Pancreas (tissue), 10 donors: ENCODE results near the gene DNAJB6. TPM values are rescaled to one million over a fixed set of nuclear protein-coding genes. Genes with fewer than 3 reads are reported as not detected.

Experiments used
- ATAC-seq, 4 donors: fragments of 200-7000 bp; cut with Tn5 transposase; one replicate each; pipeline versions ENCODE4 v1.8.0 to v1.9.1; 2020; ENCODE audit warnings: mild to moderate bottlenecking in 4 of 4, moderate library complexity in 4 of 4
- DNase-seq, 6 donors: peaks; one replicate each; pipeline ENCODE4 v3.0.0-alpha.2; 2020
- FAIRE-seq: peaks from 2 replicates; lab custom pipeline; 2012; peaks lifted over from hg19 to GRCh38; lab: Jason Lieb, UNC
- H3K27ac ChIP-seq, 4 donors: fragments of 200-600 bp; sonication (generic); 1 replicate in 3 of 4; 2 replicates in 1 of 4; pipeline versions ENCODE4 v1.5.0 to v1.8.0; 2020
- H3K27me3 ChIP-seq, 4 donors: fragments of 200-600 bp; one replicate each; pipeline ENCODE4 v1.8.0; 2021
- H3K36me3 ChIP-seq, 3 donors: fragments of 200-600 bp; sonication (generic) in 1 of 3; one replicate each; pipeline versions ENCODE4 v1.5.0 to v1.8.0; 2020 to 2021
- H3K4me1 ChIP-seq, 3 donors: fragments of 200-600 bp; one replicate each; pipeline ENCODE4 v1.8.0; 2021
- H3K4me3 ChIP-seq, 4 donors: fragments of 200-600 bp; sonication (generic) in 2 of 4; one replicate each; pipeline versions ENCODE4 v1.5.0 to v1.8.0; 2020 to 2021
- H3K9me3 ChIP-seq, 4 donors: fragments of 200-600 bp; one replicate each; pipeline ENCODE4 v1.8.0; 2021
- WGBS, 2 donors: extraction: QIAGEN DNeasy Blood & Tissue Kit; methylation state at CpG; one replicate each; pipeline ENCODE4 v1.1.7; 2013; 5-methylcytosine and 5-hydroxymethylcytosine counted together
- intact Hi-C, 3 donors: fragments of 100-400 bp; cut with DNase I; formaldehyde crosslinking; loops; one replicate each; pipeline versions ENCODE4 v1.11.1 to v1.14.2; 2022
- polyA plus RNA-seq, 2 donors: library from polyadenylated mRNA; stranded (reverse); fragments of 200-250 nt; gene quantifications; one replicate each; pipeline ENCODE4 v1.2.3, GENCODE V29; 2013
- total RNA-seq, 6 donors: library from RNA; stranded (reverse); fragmentation: NEBNext Ultra II Directional in 4 of 6; extraction: Animal tissue kit (Norgen Biotek cat#: 25700) in 4 of 6; gene quantifications; one replicate each; pipeline versions ENCODE4 v1.2.1 to v1.2.4, GENCODE V29; 2021 to 2023
- TF ChIP-seq, protein P1 (sequence below), 4 donors: fragments of 200-600 bp; sonication (generic) in 3 of 4; IDR thresholded peaks; one replicate each; pipeline versions ENCODE4 v1.5.0 to v1.8.0; 2021; ENCODE audit warnings: antibody characterized with exemption in 4 of 4
- donor health status: healthy with polysubstance abuse.
- donor health status: DM: no; HTN: no; CAD: no; lungs with moderate emphysema.
- donor health status: DM: no; HTN: no; CAD: no.
- donor health status: control.
- donor health status: control.
- donor health status: Bipolar disorder and iron deficiency.
- donor health status: DM: yes; HTN: yes; CAD: no.
- donor health status: DM: no; HTN: no; CAD: no.
- donor health status: DM: no; HTN: no; CAD: no.
- donor health status: DM: yes; HTN: yes; CAD: no.

DNAJB6 gene
- total and polyA plus RNA-seq, 8 donors = 23.0 to 49.4 (median 32.6) TPM

DNA sequence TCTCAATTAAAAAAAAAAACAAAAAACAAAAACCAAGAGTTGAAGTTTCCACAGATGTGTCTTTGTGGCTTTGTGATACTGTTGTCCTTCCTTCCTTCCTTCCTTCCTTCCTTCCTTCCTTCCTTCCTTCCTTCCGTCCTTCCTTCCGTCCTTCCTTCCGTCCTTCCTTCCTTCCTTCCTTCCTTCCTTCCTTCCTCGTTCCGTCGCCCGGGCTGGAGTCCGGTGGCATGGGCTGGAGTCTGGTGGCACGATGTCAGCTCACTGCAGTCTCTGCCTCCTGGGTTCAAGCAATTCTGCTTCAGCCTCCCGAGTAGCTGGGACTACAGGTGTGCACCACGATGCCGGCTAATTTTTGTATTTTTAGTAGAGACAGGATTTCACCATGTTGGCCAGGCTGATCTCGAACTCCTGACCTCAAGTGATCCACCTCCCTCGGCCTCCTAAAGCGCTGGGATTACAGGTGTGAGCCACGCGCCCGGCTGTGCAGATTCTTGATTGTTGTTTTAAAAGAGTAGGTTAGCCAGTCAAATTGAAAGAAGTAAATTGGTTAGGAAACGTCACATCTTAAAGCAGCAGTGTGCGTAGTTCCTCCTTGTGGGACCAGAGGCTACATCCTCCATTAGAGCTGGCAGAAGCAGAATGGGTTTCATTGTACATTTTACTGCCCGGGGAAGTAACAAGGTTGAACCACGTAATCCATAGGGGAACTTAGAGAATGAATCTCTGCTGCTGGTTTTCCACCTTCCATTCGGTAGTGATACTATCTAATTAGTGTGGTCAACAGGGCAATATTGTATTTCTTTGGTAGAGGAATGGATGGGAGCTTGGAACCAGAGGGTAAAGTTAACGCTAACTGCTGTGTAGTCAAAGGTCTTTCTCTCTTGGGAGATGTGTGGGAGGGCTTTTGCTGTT lies 20.6 kb downstream of the DNAJB6 start:
- Histone ChIP-seq H3K4me3 (no peak overlapping the region), H3K4me1 (peaks cover 0 to 23% (median 16%) of the 10 kb centered on the region in 3 donors), H3K36me3 (peaks cover 0 to 7% (median 0%) of the 10 kb centered on the region in 3 donors), H3K27ac (no peak overlapping the region), H3K9me3 (no peaks in the 10 kb centered on the region), H3K27me3 (no peaks in the 10 kb centered on the region)
- WGBS, 2 donors = 89 to 96% methylated on average over 19 to 21 of the region's 24 CpGs
- ATAC-seq (no peak), FAIRE-seq (no peak), DNase-seq (no peak)
- intact Hi-C loops = no loop called here
- TF ChIP-seq, protein P1, sequence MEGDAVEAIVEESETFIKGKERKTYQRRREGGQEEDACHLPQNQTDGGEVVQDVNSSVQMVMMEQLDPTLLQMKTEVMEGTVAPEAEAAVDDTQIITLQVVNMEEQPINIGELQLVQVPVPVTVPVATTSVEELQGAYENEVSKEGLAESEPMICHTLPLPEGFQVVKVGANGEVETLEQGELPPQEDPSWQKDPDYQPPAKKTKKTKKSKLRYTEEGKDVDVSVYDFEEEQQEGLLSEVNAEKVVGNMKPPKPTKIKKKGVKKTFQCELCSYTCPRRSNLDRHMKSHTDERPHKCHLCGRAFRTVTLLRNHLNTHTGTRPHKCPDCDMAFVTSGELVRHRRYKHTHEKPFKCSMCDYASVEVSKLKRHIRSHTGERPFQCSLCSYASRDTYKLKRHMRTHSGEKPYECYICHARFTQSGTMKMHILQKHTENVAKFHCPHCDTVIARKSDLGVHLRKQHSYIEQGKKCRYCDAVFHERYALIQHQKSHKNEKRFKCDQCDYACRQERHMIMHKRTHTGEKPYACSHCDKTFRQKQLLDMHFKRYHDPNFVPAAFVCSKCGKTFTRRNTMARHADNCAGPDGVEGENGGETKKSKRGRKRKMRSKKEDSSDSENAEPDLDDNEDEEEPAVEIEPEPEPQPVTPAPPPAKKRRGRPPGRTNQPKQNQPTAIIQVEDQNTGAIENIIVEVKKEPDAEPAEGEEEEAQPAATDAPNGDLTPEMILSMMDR (IDR thresholded peaks at IDR 0.05) = no peak

DNA sequence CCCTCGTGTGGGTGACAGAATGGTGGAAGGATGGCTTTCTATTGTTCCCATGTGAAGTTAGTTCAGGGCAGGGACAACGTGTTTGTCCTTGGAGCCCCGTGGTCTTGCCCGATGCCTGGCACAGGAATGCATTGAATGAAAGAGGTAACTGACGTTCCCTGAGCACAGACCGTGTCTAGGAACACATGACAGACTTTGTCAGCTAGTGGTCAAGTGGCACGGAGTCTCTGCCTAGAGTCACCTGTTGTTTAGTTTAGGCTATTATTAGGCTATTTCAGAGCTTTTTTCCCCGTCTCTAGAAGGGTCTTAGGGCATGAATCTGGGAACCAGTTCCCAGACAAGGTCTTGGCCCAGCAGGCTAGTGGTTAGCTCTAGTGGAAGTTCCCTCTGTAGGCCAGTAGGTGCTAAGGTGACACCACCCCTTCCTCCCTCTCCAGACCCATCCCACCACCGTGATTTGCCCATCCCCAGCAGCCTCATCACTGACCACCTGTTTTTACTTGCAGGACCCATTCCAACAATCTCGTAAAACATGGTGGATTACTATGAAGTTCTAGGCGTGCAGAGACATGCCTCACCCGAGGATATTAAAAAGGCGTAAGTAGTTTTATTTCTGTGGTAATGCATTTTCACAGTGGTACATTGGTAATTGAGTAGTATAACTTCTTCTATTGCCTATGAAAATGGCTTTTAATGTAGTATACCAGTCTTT lies 21.4 kb downstream of the DNAJB6 start:
- DNase-seq (no peak), ATAC-seq (no peak), FAIRE-seq (no peak)
- Histone ChIP-seq H3K9me3 (no peaks in the 10 kb centered on the region), H3K36me3 (peaks cover 0 to 10% (median 0%) of the 10 kb centered on the region in 3 donors), H3K27me3 (no peaks in the 10 kb centered on the region), H3K27ac (no peak overlapping the region), H3K4me3 (no peak overlapping the region), H3K4me1 (peaks cover 0 to 23% (median 16%) of the 10 kb centered on the region in 3 donors)
- 78 to 79% methylated on average over 13 of the region's 13 CpGs for WGBS, 2 donors
- TF ChIP-seq, protein P1 (IDR thresholded peaks at IDR 0.05) = no peak
- intact Hi-C loops = no loop called here

DNA sequence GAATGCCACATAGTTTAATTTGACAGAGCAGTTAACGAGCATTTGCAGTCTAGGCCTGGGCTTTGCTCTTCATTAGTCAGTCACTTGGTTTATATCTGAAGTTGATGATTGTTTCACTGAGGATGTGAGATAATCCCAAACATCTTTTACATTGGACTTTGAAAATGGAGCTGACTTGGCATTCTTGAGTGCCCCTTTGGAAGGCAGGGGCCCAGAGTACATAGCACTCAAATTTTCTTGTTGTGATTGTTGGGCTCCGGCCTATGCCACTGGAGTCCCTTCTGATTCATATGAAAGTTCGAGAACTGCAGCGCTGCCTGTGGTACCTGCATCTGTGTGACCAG lies 21.9 kb downstream of the DNAJB6 start:
- Histone ChIP-seq H3K4me3 (no peak overlapping the region), H3K4me1 (peaks cover 0 to 23% (median 16%) of the 10 kb centered on the region in 3 donors), H3K36me3 (peaks cover 0 to 15% (median 0%) of the 10 kb centered on the region in 3 donors), H3K27me3 (no peaks in the 10 kb centered on the region), H3K27ac (no peak overlapping the region), H3K9me3 (no peaks in the 10 kb centered on the region)
- no peak for DNase-seq
- TF ChIP-seq, protein P1 (IDR thresholded peaks at IDR 0.05) = no peak
- ATAC-seq = no peak
- whole genome bisulfite sequencing, 2 donors = 72 to 87% methylated on average over 4 of the region's 4 CpGs
- no peak for FAIRE-seq
- intact Hi-C loops = no loop called here

DNA sequence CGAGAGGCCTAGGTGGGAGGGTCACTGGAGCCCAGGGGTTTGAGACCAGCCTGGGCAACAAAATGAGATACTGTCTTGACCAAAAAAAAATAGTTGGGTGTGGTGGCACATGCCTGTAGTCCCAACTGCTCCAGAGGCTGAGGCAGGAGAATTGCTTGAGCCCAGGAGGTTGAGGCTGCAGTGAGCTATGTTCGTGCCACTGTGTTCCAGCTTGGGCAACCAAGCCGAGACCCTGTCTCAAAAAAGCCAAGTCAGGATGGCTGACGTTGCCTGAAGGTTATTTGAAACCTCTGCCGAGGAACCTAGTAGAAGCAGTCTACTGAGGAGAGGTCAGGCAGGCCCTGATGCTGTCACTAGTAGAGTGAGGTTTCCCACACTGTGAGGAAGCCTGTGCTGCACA lies 22.8 kb downstream of the DNAJB6 start:
- intact Hi-C loops = no loop called here
- DNase-seq = no peak
- Histone ChIP-seq H3K27ac (no peak overlapping the region), H3K4me1 (peaks cover 0 to 23% (median 16%) of the 10 kb centered on the region in 3 donors), H3K36me3 (peaks cover 0 to 23% (median 3%) of the 10 kb centered on the region in 3 donors), H3K9me3 (no peaks in the 10 kb centered on the region), H3K4me3 (no peak overlapping the region), H3K27me3 (no peaks in the 10 kb centered on the region)
- no peak for ATAC-seq
- WGBS, 2 donors = 85 to 94% methylated on average over 5 of the region's 5 CpGs
- TF ChIP-seq, protein P1 (IDR thresholded peaks at IDR 0.05) = no peak
- no peak for FAIRE-seq
